B cell (primary cell): ENCODE measurements around the gene C9orf78. TPM values are rescaled to one million over a fixed set of nuclear protein-coding genes. Genes with fewer than 3 reads are reported as not detected.

Experiments used
- ATAC-seq: fragments of 200-7000 bp; cut with Tn5 transposase; one replicate; pipeline ENCODE4 v1.10.0; 2021; ENCODE audit warnings: low read depth, mild to moderate bottlenecking, moderate number of reproducible peaks, moderate library complexity
- CTCF ChIA-PET: fragments of 350-600 bp; sonication (Branson Sonifier 250); formaldehyde crosslinking; loops from one replicate; lab custom pipeline; 2021; ENCODE audit warnings: antibody characterized with exemption, inconsistent platforms; lab: Charles Lee
- POLR2A ChIA-PET: fragments of 350-600 bp; sonication (Branson Sonifier 250); formaldehyde crosslinking; loops from one replicate; lab custom pipeline; 2021; ENCODE audit warnings: antibody characterized with exemption; lab: Charles Lee
- DNase-seq: peaks from one replicate; pipeline ENCODE4 v3.0.0; 2013
- H2AFZ ChIP-seq: 2 replicates; pipeline ENCODE4 v1.6.1; 2012; ENCODE audit warnings: mild to moderate bottlenecking, low read depth, low read length; ENCODE audit not compliant: insufficient read depth, poor library complexity, severe bottlenecking
- H3K27ac ChIP-seq, 2 donors: 1 replicate in 1 of 2; 2 replicates in 1 of 2; pipeline ENCODE4 v1.5.1; 2012 to 2013; ENCODE audit warnings: low read length in 2 of 2, mild to moderate bottlenecking in 2 of 2, moderate library complexity in 1 of 2
- H3K27me3 ChIP-seq, 4 experiments: fragments of 200-600 bp in 1 of 4; sonication (generic) in 1 of 4; replicated peaks in 1 of 4; 1 replicate in 2 of 4; 2 replicates in 2 of 4; pipeline versions ENCODE4 v1.6.1 to v1.7.0; 2013 to 2016; ENCODE audit warnings: low read length in 3 of 4, mild to moderate bottlenecking in 2 of 4, mixed read lengths in 1 of 4, moderate library complexity in 1 of 4; ENCODE audit not compliant: insufficient read depth in 4 of 4, control insufficient read depth in 3 of 4; ENCODE audit errors: control extremely low read depth in 1 of 4
- H3K36me3 ChIP-seq, 2 experiments: replicated peaks in 1 of 2; 1 replicate in 1 of 2; 2 replicates in 1 of 2; pipeline versions ENCODE4 v1.6.1 to v1.7.1; 2013; ENCODE audit warnings: low read length in 1 of 2; ENCODE audit not compliant: insufficient read depth in 2 of 2, control insufficient read depth in 1 of 2; ENCODE audit errors: control extremely low read depth in 1 of 2, extremely low read depth in 1 of 2
- H3K4me1 ChIP-seq, 2 donors: fragments of 200-600 bp in 1 of 2; sonication (generic) in 1 of 2; 1 replicate in 1 of 2; 2 replicates in 1 of 2; pipeline versions ENCODE4 v1.5.1 to v1.6.1; 2013 to 2017; ENCODE audit warnings: low read length in 2 of 2; ENCODE audit not compliant: control insufficient read depth in 2 of 2, insufficient read depth in 2 of 2
- H3K4me2 ChIP-seq: replicated peaks from 2 replicates; pipeline ENCODE3; 2012; ENCODE audit warnings: mild to moderate bottlenecking, low read depth, low read length; ENCODE audit not compliant: poor library complexity, severe bottlenecking
- H3K4me3 ChIP-seq, 5 experiments: fragments of 200-600 bp in 1 of 5; sonication (generic) in 1 of 5; 1 replicate in 3 of 5; 2 replicates in 2 of 5; pipeline versions ENCODE4 v1.5.1 to v1.7.0; 2011 to 2016; ENCODE audit warnings: low read length in 4 of 5, mild to moderate bottlenecking in 4 of 5, low read depth in 2 of 5, control low read depth in 1 of 5, moderate library complexity in 1 of 5; ENCODE audit not compliant: insufficient read depth in 1 of 5; ENCODE audit errors: control extremely low read depth in 1 of 5, extremely low read depth in 1 of 5
- H3K79me2 ChIP-seq: fragments of 200-600 bp; sonication (generic); one replicate; pipeline ENCODE4 v1.6.0; 2016; ENCODE audit warnings: low read length; ENCODE audit not compliant: control insufficient read depth, insufficient read depth
- H3K9ac ChIP-seq: fragments of 200-600 bp; sonication (generic); 2 replicates; pipeline ENCODE4 v1.6.1; 2017; ENCODE audit warnings: mild to moderate bottlenecking, low read length, moderate library complexity
- H3K9me3 ChIP-seq, 3 donors: one replicate each; pipeline versions ENCODE4 v1.6.1 to v1.7.1; 2013; ENCODE audit warnings: low read length in 2 of 3; ENCODE audit not compliant: control insufficient read depth in 2 of 3, insufficient read depth in 1 of 3; ENCODE audit errors: control extremely low read depth in 1 of 3
- H4K20me1 ChIP-seq: 2 replicates; pipeline ENCODE4 v1.6.0; 2012; ENCODE audit warnings: mild to moderate bottlenecking, low read length; ENCODE audit not compliant: insufficient read depth, control insufficient read depth, poor library complexity, severe bottlenecking
- H3K27ac Mint-ChIP-seq: one replicate; pipeline ENCODE4 v1.8.0; 2021; ENCODE audit warnings: mixed read lengths
- H3K27me3 Mint-ChIP-seq: one replicate; pipeline ENCODE4 v1.8.0; 2021; ENCODE audit warnings: mixed read lengths
- H3K4me1 Mint-ChIP-seq: one replicate; pipeline ENCODE4 v1.8.0; 2021; ENCODE audit warnings: mixed read lengths
- H3K4me3 Mint-ChIP-seq: one replicate; pipeline ENCODE4 v1.8.0; 2021; ENCODE audit warnings: mixed read lengths
- H3K9me3 Mint-ChIP-seq: one replicate; pipeline ENCODE4 v1.8.0; 2022; ENCODE audit warnings: mixed read lengths; ENCODE audit not compliant: insufficient read depth
- EZH2 ChIP-seq: IDR thresholded peaks from 2 replicates; pipeline ENCODE4 v1.6.1; 2012; ENCODE audit warnings: borderline replicate concordance, low read depth, mild to moderate bottlenecking, moderate library complexity, low read length; ENCODE audit not compliant: insufficient read depth, poor library complexity, severe bottlenecking
- WGBS: methylation state at CpG from one replicate; pipeline ENCODE4 v1.1.5; 2013; ENCODE audit warnings: missing lambda C conversion rate; ENCODE audit not compliant: insufficient coverage; 5-methylcytosine and 5-hydroxymethylcytosine counted together
- intact Hi-C: fragments of 100-400 bp; cut with micrococcal nuclease; formaldehyde crosslinking; loops from one replicate; pipeline ENCODE4 v1.10.0; 2022
- polyA plus RNA-seq: library from polyadenylated mRNA; depleted of rRNA; stranded (reverse); fragments of >200 nt; gene quantifications from 2 replicates; pipeline ENCODE4 v1.2.3, GENCODE V29; 2012
- total RNA-seq, 2 donors: library from RNA; stranded (reverse); fragments of 120-200 nt in 1 of 2; gene quantifications; 1 replicate in 1 of 2; 2 replicates in 1 of 2; pipeline versions ENCODE4 v1.2.3 to v1.2.4, GENCODE V29; 2013 to 2022
- TF ChIP-seq, protein P1 (sequence below): fragments of 200-600 bp; IDR thresholded peaks from one replicate; pipeline ENCODE4 v1.8.0; 2022; ENCODE audit warnings: antibody characterized with exemption, mild to moderate bottlenecking

C9orf78 gene
- total and polyA plus RNA-seq, 2 donors (not counting 1 experiment from before 2014, with no cell fraction given), result 42.8 to 43.6 TPM

DNA sequence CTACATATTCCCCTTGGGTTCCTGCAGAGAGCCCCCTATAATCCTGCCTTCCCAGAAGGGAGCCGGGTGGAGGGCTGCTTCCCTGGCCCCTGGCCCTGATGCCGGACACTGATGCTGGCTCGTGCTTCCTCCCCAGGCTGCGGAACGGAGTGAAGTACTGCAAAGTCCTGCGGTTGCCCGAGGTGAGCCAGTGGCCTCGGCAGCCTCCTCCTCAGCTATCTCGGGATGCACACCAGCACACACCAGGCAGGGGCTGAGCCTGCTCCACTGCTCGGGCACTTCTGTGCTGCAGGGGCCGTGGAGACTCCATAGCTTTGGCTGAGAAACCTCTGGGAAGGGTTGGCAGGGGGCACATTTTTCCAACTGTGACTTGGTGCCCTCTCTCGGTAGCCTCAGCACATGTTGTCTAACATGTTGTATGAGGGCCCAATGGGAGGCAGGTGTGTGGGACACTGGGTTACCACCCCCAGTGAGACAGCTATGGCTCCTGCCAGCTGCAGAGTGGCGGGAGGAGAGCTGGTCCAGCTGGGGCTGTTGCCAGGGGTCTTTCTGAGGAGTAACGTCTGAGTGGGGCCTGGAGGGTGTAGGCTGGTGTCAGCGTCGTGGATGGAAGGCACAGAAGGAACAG lies 38.6 kb upstream of the C9orf78 start:
- H3K27me3 Mint-ChIP-seq, result no peaks in the 10 kb centered on the region
- H3K27ac Mint-ChIP-seq, result no peak overlapping the region
- Histone ChIP-seq H3K27ac (no peak overlapping the region), H3K9me3 (no peaks in the 10 kb centered on the region), H3K9ac (no peak overlapping the region), H3K36me3 (peaks cover 0 to 37% of the 10 kb centered on the region in 2 experiments), H3K27me3 (no peaks in the 10 kb centered on the region), H4K20me1 (no peaks in the 10 kb centered on the region), H3K4me2 (no peak overlapping the region), H3K4me3 (no peak overlapping the region), H2AFZ (no peak overlapping the region), H3K79me2 (peaks cover 6% of the 10 kb centered on the region), H3K4me1 (peaks cover 8 to 15% of the 10 kb centered on the region in 2 donors)
- ChIA-PET CTCF (no interaction called here), POLR2A (no interaction called here)
- H3K4me1 Mint-ChIP-seq, result peaks cover 4% of the 10 kb centered on the region
- H3K9me3 Mint-ChIP-seq, result no peaks in the 10 kb centered on the region
- intact Hi-C loops, result no loop called here
- 88% methylated on average over 12 of the region's 16 CpGs for WGBS
- ATAC-seq (no peak), DNase-seq (no peak)
- no peak for TF ChIP-seq EZH2
- TF ChIP-seq, protein P1, sequence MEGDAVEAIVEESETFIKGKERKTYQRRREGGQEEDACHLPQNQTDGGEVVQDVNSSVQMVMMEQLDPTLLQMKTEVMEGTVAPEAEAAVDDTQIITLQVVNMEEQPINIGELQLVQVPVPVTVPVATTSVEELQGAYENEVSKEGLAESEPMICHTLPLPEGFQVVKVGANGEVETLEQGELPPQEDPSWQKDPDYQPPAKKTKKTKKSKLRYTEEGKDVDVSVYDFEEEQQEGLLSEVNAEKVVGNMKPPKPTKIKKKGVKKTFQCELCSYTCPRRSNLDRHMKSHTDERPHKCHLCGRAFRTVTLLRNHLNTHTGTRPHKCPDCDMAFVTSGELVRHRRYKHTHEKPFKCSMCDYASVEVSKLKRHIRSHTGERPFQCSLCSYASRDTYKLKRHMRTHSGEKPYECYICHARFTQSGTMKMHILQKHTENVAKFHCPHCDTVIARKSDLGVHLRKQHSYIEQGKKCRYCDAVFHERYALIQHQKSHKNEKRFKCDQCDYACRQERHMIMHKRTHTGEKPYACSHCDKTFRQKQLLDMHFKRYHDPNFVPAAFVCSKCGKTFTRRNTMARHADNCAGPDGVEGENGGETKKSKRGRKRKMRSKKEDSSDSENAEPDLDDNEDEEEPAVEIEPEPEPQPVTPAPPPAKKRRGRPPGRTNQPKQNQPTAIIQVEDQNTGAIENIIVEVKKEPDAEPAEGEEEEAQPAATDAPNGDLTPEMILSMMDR, result no peak
- no peak overlapping the region for H3K4me3 Mint-ChIP-seq

DNA sequence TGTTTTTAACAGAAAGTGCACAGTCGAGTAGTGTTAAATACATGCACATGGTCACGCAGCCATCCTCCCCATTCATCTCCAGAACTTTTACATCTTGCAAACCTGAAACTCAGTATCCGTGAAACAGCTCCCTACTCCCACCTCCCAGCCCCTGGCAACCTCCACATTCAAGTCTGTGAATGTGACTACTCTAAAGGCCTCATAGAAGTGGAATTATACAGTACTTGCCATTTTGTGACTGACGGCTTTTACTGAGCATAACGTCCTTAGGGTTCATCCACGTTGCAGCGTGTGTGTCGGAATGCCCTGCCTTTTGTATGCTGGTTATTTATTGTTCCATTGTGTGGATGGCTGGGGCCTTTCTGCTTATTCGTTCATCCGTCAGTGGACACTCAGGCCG lies 36.0 kb upstream of the C9orf78 start:
- WGBS, result 94% methylated on average over 5 of the region's 11 CpGs
- POLR2A ChIA-PET, result no interaction called here
- H3K27ac Mint-ChIP-seq, result no peak overlapping the region
- no peak for ATAC-seq
- CTCF ChIA-PET, result no interaction called here
- H3K9ac ChIP-seq, result no peak overlapping the region
- H3K79me2 ChIP-seq, result peaks cover 6% of the 10 kb centered on the region
- intact Hi-C loops, result no loop called here
- no peak for DNase-seq
- no peak overlapping the region for H3K27ac ChIP-seq
- no peak overlapping the region for H2AFZ ChIP-seq
- H3K9me3 Mint-ChIP-seq, result no peaks in the 10 kb centered on the region
- no peak for TF ChIP-seq EZH2
- H3K4me2 ChIP-seq, result no peak overlapping the region
- peaks cover 5% of the 10 kb centered on the region for H3K4me1 Mint-ChIP-seq
- H3K4me3 ChIP-seq, result no peak overlapping the region
- peaks cover 8 to 12% of the 10 kb centered on the region in 2 donors for H3K4me1 ChIP-seq
- no peaks in the 10 kb centered on the region for H3K9me3 ChIP-seq
- H3K27me3 Mint-ChIP-seq, result no peaks in the 10 kb centered on the region
- H3K36me3 ChIP-seq, result peaks cover 0 to 35% of the 10 kb centered on the region in 2 experiments
- H4K20me1 ChIP-seq, result no peaks in the 10 kb centered on the region
- H3K27me3 ChIP-seq, result no peaks in the 10 kb centered on the region
- no peak overlapping the region for H3K4me3 Mint-ChIP-seq
